OCI-LY3 (cell line): ENCODE data around the gene PIK3CD.

Experiments used
- H2AFZ ChIP-seq: fragments of 200-600, 300-600 bp; shearing (Covaris generic); 2 replicates; pipeline ENCODE4 v1.6.0; 2014; ENCODE audit warnings: antibody characterized with exemption, low read depth, low read length
- H3K27ac ChIP-seq: fragments of 200-600, 300-600 bp; sonication (generic); 2 replicates; pipeline ENCODE4 v1.5.1; 2014; ENCODE audit warnings: mild to moderate bottlenecking, low read length, moderate library complexity, mixed read lengths
- H3K27me3 ChIP-seq: fragments of 200-600, 300-600 bp; sonication (generic); 2 replicates; pipeline ENCODE4 v1.6.1; 2014; ENCODE audit warnings: low read depth, low read length, mixed read lengths
- H3K36me3 ChIP-seq: fragments of 200-600, 300-600 bp; sonication (generic); replicated peaks from 2 replicates; pipeline ENCODE3; 2014; ENCODE audit warnings: low read depth, low read length, mixed read lengths
- H3K4me1 ChIP-seq: fragments of 300-600, 200-600 bp; sonication (generic); 2 replicates; pipeline ENCODE4 v1.6.1; 2014; ENCODE audit warnings: low read length, mixed read lengths
- H3K4me2 ChIP-seq: fragments of 200-600, 300-600 bp; sonication (generic); 2 replicates; pipeline ENCODE4 v1.6.1; 2014; ENCODE audit warnings: low read length, mixed read lengths
- H3K4me3 ChIP-seq: fragments of 300-600, 200-600 bp; sonication (generic); 2 replicates; pipeline ENCODE4 v1.5.1; 2014; ENCODE audit warnings: antibody characterized with exemption, mild to moderate bottlenecking, low read length, moderate library complexity
- H3K79me2 ChIP-seq: fragments of 300-600, 200-600 bp; shearing (Covaris generic); 2 replicates; pipeline ENCODE4 v1.6.1; 2014; ENCODE audit warnings: mild to moderate bottlenecking, low read length, mixed read lengths
- H3K9ac ChIP-seq: fragments of 300-600, 200-600 bp; shearing (Covaris generic); 2 replicates; pipeline ENCODE4 v1.6.0; 2014; ENCODE audit warnings: mild to moderate bottlenecking, low read length, moderate library complexity
- H3K9me3 ChIP-seq: fragments of 200-600, 300-600 bp; shearing (Covaris generic); 2 replicates; pipeline ENCODE4 v1.6.1; 2014; ENCODE audit warnings: low read length, mixed read lengths; ENCODE audit not compliant: insufficient read depth
- H4K20me1 ChIP-seq: fragments of 200-600, 300-600 bp; sonication (generic); 2 replicates; pipeline ENCODE4 v1.6.1; 2016; ENCODE audit warnings: low read length, mixed read lengths; ENCODE audit not compliant: insufficient read depth
- CTCF ChIP-seq: fragments of 200-600, 300-600 bp; sonication (generic); IDR thresholded peaks from 2 replicates; pipeline ENCODE4 v1.5.1; 2014; ENCODE audit warnings: antibody characterized with exemption, low read length, low read depth
- EZH2phosphoT487 ChIP-seq: fragments of 200-600 bp; shearing (Covaris generic); IDR thresholded peaks from 2 replicates; pipeline ENCODE4 v1.6.1; 2018; ENCODE audit warnings: antibody characterized with exemption, mixed run types, low read depth

The PIK3CD gene

GRCh38 chr1:9724706-9725476 is 73.4 kb downstream of the PIK3CD start:
- Histone ChIP-seq H2AFZ (no peak overlapping the region), H3K36me3 (peaks cover 62% of the 10 kb centered on the region), H3K9me3 (no peaks in the 10 kb centered on the region), H3K4me2 (no peak overlapping the region), H4K20me1 (no peaks in the 10 kb centered on the region), H3K9ac (no peak overlapping the region), H3K4me1 (peaks cover 9% of the 10 kb centered on the region), H3K27me3 (no peaks in the 10 kb centered on the region), H3K79me2 (no peaks in the 10 kb centered on the region), H3K27ac (no peak overlapping the region), H3K4me3 (no peak overlapping the region)
- TF ChIP-seq CTCF (peak; percentile 62), EZH2phosphoT487 (no peak)

GRCh38 chr1:9726406-9726805 is 74.9 kb downstream of the PIK3CD start:
- H3K79me2 ChIP-seq: no peaks in the 10 kb centered on the region
- TF ChIP-seq CTCF: no peak
- no peak for TF ChIP-seq EZH2phosphoT487
- peaks cover 63% of the 10 kb centered on the region for H3K36me3 ChIP-seq
- no peak overlapping the region for H2AFZ ChIP-seq
- H3K4me2 ChIP-seq: no peak overlapping the region
- H3K9ac ChIP-seq: no peak overlapping the region
- no peak overlapping the region for H3K27ac ChIP-seq
- H3K4me1 ChIP-seq: peaks cover 3% of the 10 kb centered on the region
- H3K9me3 ChIP-seq: no peaks in the 10 kb centered on the region
- no peaks in the 10 kb centered on the region for H3K27me3 ChIP-seq
- no peak overlapping the region for H3K4me3 ChIP-seq
- no peaks in the 10 kb centered on the region for H4K20me1 ChIP-seq

GRCh38 chr1:9726905-9727595 is 75.5 kb downstream of the PIK3CD start:
- Histone ChIP-seq H3K4me3 (no peak overlapping the region), H3K27ac (no peak overlapping the region), H2AFZ (no peak overlapping the region), H3K9me3 (no peaks in the 10 kb centered on the region), H3K4me2 (no peak overlapping the region), H3K9ac (no peak overlapping the region), H3K36me3 (peaks cover 60% of the 10 kb centered on the region), H3K4me1 (no peaks in the 10 kb centered on the region), H4K20me1 (no peaks in the 10 kb centered on the region), H3K27me3 (no peaks in the 10 kb centered on the region), H3K79me2 (no peaks in the 10 kb centered on the region)
- no peak for TF ChIP-seq EZH2phosphoT487
- TF ChIP-seq CTCF: no peak

GRCh38 chr1:9728451-9729295 is 77.1 kb downstream of the PIK3CD start:
- Histone ChIP-seq H3K9ac (no peak overlapping the region), H3K36me3 (peaks cover 53% of the 10 kb centered on the region), H3K9me3 (no peaks in the 10 kb centered on the region), H3K4me1 (no peaks in the 10 kb centered on the region), H3K4me2 (no peak overlapping the region), H3K27ac (no peak overlapping the region), H3K79me2 (no peaks in the 10 kb centered on the region), H4K20me1 (no peaks in the 10 kb centered on the region), H3K4me3 (no peak overlapping the region), H2AFZ (no peak overlapping the region), H3K27me3 (no peaks in the 10 kb centered on the region)
- TF ChIP-seq CTCF (no peak), EZH2phosphoT487 (no peak)
